GM19463 (cell line): ENCODE data around the gene RNF141.

Experiments used
- ATAC-seq: cut with Tn5 transposase; IDR thresholded peaks from one replicate; pipeline ENCODE4 v1.9.1; 2021; ENCODE audit warnings: mild to moderate bottlenecking, moderate library complexity; ENCODE audit not compliant: unreplicated experiment

Gene RNF141

GRCh38 chr11:10483174-10483573 is 57.8 kb downstream of the RNF141 start:
- no peak for ATAC-seq

DNA sequence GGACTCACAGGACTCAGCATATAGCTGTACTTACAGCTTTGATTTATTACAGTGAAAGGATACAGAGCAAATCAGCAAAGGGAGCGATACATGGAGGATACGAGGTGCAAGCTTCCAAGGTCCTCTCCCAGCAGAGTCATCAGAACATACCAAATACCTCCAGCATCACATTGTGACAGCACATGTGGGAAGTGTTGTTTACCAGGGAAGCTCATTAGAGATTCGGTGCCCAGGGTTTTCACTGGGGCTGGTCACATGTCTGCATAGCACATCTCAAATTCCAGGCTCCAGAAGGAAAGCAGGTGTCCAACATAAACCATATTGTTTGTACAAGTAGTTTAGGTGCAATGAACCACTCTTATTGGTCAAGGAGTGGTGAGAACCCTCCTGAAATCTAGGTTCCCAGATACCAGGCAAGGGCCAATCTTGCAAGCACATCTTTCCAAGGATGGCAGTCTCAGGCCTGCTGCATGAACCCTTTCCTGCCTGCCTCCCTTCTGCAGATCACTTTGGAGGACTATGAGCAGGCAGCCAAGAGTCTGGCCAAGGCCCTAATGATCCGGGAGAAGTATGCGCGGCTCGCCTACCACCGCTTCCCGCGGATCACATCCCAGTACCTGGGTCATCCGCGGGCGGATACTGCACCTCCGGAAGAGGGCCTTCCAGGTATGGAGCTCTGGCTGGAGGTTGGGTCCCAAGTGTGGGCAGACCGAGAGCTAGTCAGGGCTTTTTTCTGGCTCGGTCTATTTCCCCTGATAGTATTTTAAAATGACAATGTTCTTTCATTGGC is 59.2 kb downstream of the RNF141 start:
- no peak for ATAC-seq

DNA sequence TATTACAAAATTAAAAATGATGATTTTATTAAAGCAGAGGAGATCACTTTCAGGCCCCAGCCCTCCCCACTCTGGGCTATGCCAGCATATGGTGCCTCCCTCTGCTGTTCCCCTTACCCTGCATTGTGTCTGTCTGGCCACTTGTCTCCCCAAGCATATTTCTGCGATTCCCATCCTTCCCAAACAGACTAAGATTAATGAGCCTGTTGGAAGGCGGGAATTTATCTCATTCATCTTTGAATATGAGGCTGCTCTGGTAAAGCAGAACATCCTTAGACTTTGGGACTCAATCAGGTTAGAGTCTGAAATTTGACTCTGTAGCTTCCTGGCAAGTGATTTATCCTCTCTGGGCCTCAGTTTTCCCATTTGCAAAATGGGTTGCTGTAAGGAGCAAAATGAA is 60.2 kb downstream of the RNF141 start:
- ATAC-seq: no peak

GRCh38 chr11:10480026-10480425 is 61.0 kb downstream of the RNF141 start:
- no peak for ATAC-seq

DNA sequence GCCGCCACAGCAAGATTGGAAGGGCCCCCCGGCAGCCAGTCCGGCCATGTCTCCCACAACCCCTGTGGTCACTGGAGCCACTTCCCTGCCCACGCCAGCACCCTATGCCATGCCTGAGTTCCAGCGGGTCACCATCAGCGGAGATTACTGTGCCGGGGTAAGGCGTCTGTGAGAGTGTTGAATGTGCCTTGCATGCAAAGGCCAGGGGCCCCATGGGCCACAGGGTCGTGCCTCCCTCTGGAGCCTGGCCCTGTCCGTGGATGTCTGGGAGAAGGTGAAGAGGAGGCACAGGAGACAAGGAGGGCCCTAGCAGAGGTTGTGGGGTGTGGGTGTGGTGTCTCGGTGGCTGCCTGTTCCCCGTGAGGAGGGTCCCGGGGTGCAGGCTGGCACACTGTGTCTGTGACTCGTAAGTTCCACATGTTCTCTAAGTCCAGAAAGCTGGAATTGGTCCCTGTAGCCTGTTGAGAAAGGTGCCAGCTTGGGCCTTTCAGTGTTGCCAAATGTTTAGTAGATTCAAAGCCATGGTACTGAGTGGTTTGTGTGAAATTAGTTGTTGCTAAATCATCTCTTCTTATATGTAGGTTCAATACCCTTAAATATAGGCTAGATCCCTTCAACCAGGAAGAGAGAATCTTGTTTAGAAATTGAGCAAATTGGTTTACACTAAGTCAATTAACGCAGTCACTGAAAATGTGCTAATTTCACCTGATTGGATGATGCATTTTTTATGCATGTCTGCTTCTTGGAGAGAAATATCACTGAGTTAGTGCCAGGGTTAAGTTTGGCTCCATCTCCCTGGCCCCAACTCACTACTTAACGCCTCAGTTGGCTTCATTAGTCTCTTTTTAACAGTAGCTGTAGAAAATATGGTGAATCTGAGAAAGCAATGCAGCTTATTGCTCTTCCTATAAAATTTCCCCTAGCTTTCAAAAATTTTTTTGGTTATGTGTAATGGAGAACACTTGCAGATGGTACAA is 62.1 kb downstream of the RNF141 start:
- ATAC-seq: no peak

- ATAC-seq: no peak
These were observed 62.9 kb downstream of the RNF141 start for GRCh38 chr11:10478066-10478465.

DNA sequence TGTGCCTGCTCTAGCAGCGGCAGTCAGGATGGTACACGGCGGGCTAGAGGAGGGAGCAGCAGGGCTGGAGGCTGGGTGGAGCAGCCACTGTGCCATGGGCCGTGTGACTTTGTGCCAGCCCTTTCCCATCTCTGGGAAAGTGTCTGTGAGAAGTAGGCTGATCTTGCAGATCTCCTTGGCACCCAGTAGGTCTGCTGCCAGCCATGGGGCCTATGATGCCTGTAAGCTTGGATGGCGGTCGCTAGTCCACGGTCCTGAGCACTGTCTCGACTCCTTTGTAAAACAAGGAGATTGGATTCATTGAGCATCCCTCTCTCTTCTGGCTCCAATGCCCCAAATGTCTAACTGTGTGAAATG is 63.3 kb downstream of the RNF141 start:
- ATAC-seq: no peak

- no peak for ATAC-seq
These were observed 63.9 kb downstream of the RNF141 start for GRCh38 chr11:10476927-10477689.

GRCh38 chr11:10476342-10476741 is 64.6 kb downstream of the RNF141 start:
- no peak for ATAC-seq

- ATAC-seq: no peak
These were observed 66.4 kb downstream of the RNF141 start for GRCh38 chr11:10474551-10474950.

GRCh38 chr11:10473371-10473770 is 67.6 kb downstream of the RNF141 start:
- no peak for ATAC-seq

- no peak for ATAC-seq
These were observed 78.2 kb downstream of the RNF141 start for GRCh38 chr11:10462746-10463300.
